Mammary epithelial cell (primary cell): ENCODE results near the gene MFAP2.
A peak's percentile ranks its signal among the peaks of the same experiment; 100 is the strongest.

ENCODE experiments used
- EZH2 ChIP-seq: IDR thresholded peaks from 2 replicates; pipeline ENCODE4 v1.6.1; 2012; ENCODE audit warnings: low read length, inconsistent platforms, borderline replicate concordance
- TF ChIP-seq, protein P1 (sequence below), 2 donors: IDR thresholded peaks in 1 of 2; conservative IDR thresholded peaks in 1 of 2; 2 replicates each; pipeline ENCODE4 v1.5.1; 2011 to 2012; ENCODE audit warnings: inconsistent platforms in 2 of 2, low read length in 2 of 2, mild to moderate bottlenecking in 2 of 2, control low read depth in 1 of 2, low read depth in 1 of 2; ENCODE audit not compliant: insufficient read depth in 1 of 2; ENCODE audit errors: extremely low read depth in 1 of 2

DNA sequence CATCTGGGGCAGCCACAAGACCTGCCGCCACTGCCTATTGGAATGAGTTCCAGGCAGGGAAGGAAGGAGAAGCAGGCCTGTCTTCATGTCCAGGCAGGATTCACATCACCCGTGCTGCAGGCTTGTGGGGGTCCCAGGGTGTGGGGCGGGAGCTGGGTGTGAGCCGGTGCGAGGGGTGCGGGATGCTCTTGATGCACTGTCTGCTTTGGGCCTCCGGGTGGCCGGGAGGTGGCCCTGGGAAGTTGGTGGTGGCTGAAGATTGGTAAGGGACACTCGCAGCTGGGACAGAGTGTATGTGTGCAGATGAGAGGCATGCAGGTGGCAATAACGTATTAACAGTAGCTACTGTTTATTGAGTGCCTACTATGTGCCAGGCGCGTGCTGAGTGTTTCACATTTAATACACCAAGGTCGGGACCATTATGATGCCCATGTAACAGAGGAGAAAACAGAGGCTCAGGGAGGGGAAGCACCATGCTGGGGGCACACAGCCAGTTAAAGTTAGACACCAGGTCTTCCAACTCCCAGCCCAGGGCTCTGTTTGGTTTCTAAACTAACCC lies 55.4 kb downstream of the MFAP2 start:
- TF ChIP-seq, protein P1, sequence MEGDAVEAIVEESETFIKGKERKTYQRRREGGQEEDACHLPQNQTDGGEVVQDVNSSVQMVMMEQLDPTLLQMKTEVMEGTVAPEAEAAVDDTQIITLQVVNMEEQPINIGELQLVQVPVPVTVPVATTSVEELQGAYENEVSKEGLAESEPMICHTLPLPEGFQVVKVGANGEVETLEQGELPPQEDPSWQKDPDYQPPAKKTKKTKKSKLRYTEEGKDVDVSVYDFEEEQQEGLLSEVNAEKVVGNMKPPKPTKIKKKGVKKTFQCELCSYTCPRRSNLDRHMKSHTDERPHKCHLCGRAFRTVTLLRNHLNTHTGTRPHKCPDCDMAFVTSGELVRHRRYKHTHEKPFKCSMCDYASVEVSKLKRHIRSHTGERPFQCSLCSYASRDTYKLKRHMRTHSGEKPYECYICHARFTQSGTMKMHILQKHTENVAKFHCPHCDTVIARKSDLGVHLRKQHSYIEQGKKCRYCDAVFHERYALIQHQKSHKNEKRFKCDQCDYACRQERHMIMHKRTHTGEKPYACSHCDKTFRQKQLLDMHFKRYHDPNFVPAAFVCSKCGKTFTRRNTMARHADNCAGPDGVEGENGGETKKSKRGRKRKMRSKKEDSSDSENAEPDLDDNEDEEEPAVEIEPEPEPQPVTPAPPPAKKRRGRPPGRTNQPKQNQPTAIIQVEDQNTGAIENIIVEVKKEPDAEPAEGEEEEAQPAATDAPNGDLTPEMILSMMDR (conservative IDR thresholded peaks at IDR 0.05 in 1 of 2, IDR thresholded peaks at IDR 0.05 in 1 of 2; ENCODE audit: extremely low read depth in 1 of 2, insufficient read depth in 1 of 2, low read depth in 1 of 2, low read length in 2 of 2): peak in 1 of 2 donors; percentile 38
- TF ChIP-seq EZH2: no peak
